ENCODE results near the gene TSPAN3. TPM values are rescaled to one million over a fixed set of nuclear protein-coding genes. Genes with fewer than 3 reads are reported as not detected.

The TSPAN3 gene
- total RNA-seq, 1 donor from 2014 or later: 252 TPM

GRCh38 chr15:77060546-77060945, 10.4 kb downstream of the TSPAN3 start:
- Histone ChIP-seq H3K27me3 (ENCODE audit: control insufficient read depth, insufficient read depth, low read length) (no peaks in the 10 kb centered on the region), H3K36me3 (ENCODE audit: control insufficient read depth, insufficient read depth, low read length) (no peaks in the 10 kb centered on the region), H3K4me3 (ENCODE audit: low read depth, low read length) (no peak overlapping the region)
- no peak for DNase-seq (ENCODE audit: low read depth)
- no peak for TF ChIP-seq CTCF (IDR thresholded peaks at IDR 0.05; ENCODE audit: insufficient read depth, low read length, poor library complexity, severe bottlenecking)

- TF ChIP-seq CTCF (IDR thresholded peaks at IDR 0.05; ENCODE audit: insufficient read depth, low read length, poor library complexity, severe bottlenecking): no peak
- no peaks in the 10 kb centered on the region for H3K27me3 ChIP-seq (ENCODE audit: control insufficient read depth, insufficient read depth, low read length)
- no peaks in the 10 kb centered on the region for H3K36me3 ChIP-seq (ENCODE audit: control insufficient read depth, insufficient read depth, low read length)
- DNase-seq (ENCODE audit: low read depth): no peak
- H3K4me3 ChIP-seq (ENCODE audit: low read depth, low read length): no peak overlapping the region
Observed at GRCh38 chr15:77059786-77060361, 11.0 kb downstream of the TSPAN3 start.

GRCh38 chr15:77058468-77058867, 12.4 kb downstream of the TSPAN3 start:
- no peak for DNase-seq (ENCODE audit: low read depth)
- no peak for TF ChIP-seq CTCF (IDR thresholded peaks at IDR 0.05; ENCODE audit: insufficient read depth, low read length, poor library complexity, severe bottlenecking)
- H3K4me3 ChIP-seq (ENCODE audit: low read depth, low read length): no peak overlapping the region
- H3K36me3 ChIP-seq (ENCODE audit: control insufficient read depth, insufficient read depth, low read length): no peaks in the 10 kb centered on the region
- H3K27me3 ChIP-seq (ENCODE audit: control insufficient read depth, insufficient read depth, low read length): no peaks in the 10 kb centered on the region

- Histone ChIP-seq H3K36me3 (ENCODE audit: control insufficient read depth, insufficient read depth, low read length) (no peaks in the 10 kb centered on the region), H3K4me3 (ENCODE audit: low read depth, low read length) (no peak overlapping the region), H3K27me3 (ENCODE audit: control insufficient read depth, insufficient read depth, low read length) (no peaks in the 10 kb centered on the region)
- no peak for DNase-seq (ENCODE audit: low read depth)
- TF ChIP-seq CTCF (IDR thresholded peaks at IDR 0.05; ENCODE audit: insufficient read depth, low read length, poor library complexity, severe bottlenecking): no peak
Observed at GRCh38 chr15:77057685-77058084, 13.2 kb downstream of the TSPAN3 start.

GRCh38 chr15:77057072-77057471, 13.8 kb downstream of the TSPAN3 start:
- TF ChIP-seq CTCF (IDR thresholded peaks at IDR 0.05; ENCODE audit: insufficient read depth, low read length, poor library complexity, severe bottlenecking): no peak
- H3K4me3 ChIP-seq (ENCODE audit: low read depth, low read length): no peak overlapping the region
- DNase-seq (ENCODE audit: low read depth): no peak
- H3K27me3 ChIP-seq (ENCODE audit: control insufficient read depth, insufficient read depth, low read length): no peaks in the 10 kb centered on the region
- no peaks in the 10 kb centered on the region for H3K36me3 ChIP-seq (ENCODE audit: control insufficient read depth, insufficient read depth, low read length)

GRCh38 chr15:77053709-77054108, 17.2 kb downstream of the TSPAN3 start:
- Histone ChIP-seq H3K27me3 (ENCODE audit: control insufficient read depth, insufficient read depth, low read length) (no peaks in the 10 kb centered on the region), H3K36me3 (ENCODE audit: control insufficient read depth, insufficient read depth, low read length) (no peaks in the 10 kb centered on the region), H3K4me3 (ENCODE audit: low read depth, low read length) (no peak overlapping the region)
- no peak for TF ChIP-seq CTCF (IDR thresholded peaks at IDR 0.05; ENCODE audit: insufficient read depth, low read length, poor library complexity, severe bottlenecking)
- no peak for DNase-seq (ENCODE audit: low read depth)
